Activated T-cell treated with anti-CD3 and anti-CD28 coated beads for 1 hour (primary cell): ENCODE data around the gene MPP1.
"Not testable (repeated sequence)": the region's sequence is repeated elsewhere in the genome, so short reads cannot be mapped to it uniquely, and the experiment has no call there.

Experiments used
- DNase-seq: peaks from one replicate; pipeline ENCODE4 v3.0.0-alpha.2; 2020; ENCODE audit warnings: low read depth

The MPP1 gene

GRCh38 chrX:154804957-154805695 is at the start of gene MPP1:
MPP1 (minus strand) TSS chrX:154805485; CDS start chrX:154805373, 112 bp downstream.
- DNase-seq = peak; percentile 63

DNA sequence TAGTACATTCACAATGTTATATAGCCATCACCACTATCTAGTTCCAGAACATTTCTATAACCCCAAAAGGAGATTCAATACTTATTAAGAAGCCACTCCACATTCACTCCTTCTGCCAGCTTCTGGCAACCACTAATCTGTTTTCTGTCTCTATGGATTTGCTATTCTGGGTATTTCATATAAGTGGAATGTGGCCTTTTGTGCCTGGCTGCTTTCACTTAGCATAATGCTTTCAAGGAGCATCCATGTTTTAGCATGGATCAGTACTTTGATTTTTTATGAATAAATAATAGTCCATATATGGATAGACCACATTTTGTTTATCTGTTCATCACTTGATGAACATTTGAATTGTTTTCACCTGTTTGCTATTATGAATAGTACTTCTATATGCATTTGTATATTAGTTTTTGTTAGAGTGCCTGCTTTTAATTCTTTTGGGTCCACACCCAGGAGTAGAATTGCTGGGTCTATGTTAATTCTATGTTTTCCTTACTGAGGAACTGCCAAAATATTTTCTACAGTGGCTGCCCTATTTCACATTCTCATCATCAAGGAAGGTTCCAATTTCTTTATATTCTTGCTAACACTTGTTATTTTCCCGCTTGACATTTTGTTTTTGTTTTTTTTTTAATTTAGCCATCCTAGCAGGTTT is 45.8 kb upstream of the MPP1 start:
- DNase-seq = no peak

- no peak for DNase-seq
These were observed 35.6 kb upstream of the MPP1 start for GRCh38 chrX:154840856-154841255.

GRCh38 chrX:154836163-154836562 is 30.9 kb upstream of the MPP1 start:
- DNase-seq = no peak

DNA sequence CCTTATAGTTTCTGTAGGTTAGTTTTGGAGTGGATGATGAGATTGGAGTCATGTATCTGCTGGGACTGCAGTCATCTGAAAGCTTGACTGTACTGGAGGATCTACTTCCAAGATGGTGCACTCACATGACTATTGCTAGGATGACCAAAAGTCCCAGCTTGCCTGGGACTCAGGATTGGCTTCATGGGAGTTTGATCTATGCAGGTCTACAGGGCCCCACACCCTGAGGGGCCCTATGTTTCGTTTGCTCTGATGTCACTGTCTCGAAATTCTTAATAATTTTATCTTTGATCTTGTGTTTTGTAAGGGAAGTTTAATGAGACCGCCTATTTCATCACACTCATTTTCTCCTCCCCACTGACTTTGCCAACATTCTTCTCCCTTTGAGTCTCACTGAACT is 29.3 kb upstream of the MPP1 start, which contains the start of gene SMIM9:
SMIM9 (minus strand) TSS at position 101 of the 400 bp plus-strand sequence. CDS start 3,806 bp downstream, outside the sequence.
- no peak for DNase-seq

DNA sequence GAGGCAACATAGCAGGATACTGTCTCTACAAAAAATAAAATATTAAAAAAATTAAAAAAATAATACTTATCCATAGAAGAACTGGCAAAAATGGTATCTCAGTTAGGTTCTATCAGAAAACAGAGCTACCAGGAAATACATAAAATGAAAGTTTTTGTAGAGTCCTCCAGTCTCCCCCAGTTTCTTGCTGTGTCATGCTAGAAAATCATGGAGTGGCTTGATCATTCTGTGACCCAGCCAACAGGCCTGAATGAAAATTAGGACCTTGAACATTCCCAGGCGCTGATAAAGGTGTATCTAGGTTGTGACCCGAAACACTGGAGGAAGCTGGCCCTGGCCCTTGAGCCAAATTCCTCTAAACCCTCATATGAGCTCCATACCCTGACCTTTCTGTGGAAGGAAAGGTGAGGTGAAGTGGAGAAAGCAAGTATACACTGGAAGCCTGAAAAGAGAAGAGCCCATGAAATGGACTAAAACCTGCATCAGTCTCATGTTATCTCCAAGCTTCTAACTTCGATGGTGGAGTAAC is 28.5 kb upstream of the MPP1 start:
- no peak for DNase-seq

GRCh38 chrX:154829926-154830442 is 24.7 kb upstream of the MPP1 start:
- DNase-seq = no peak

DNA sequence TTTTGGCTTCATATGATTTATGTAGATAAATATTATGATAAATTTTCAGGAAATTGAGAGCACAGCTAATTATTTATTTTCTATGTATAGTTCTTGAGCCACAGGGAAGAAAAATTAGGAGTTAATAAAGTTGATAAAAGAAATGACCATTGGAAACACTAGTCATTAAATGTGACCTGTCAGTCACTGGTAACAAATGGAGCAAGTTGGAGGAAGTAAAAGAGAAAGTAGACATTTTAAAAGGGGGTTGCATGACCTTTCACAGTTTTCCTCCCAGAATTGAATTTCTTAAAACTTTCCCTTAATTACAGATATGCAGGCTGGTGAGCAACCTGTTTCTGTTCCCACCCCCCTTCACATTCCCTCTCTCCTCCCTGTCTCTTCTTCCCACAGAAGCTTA is 23.8 kb upstream of the MPP1 start:
- no peak for DNase-seq

DNA sequence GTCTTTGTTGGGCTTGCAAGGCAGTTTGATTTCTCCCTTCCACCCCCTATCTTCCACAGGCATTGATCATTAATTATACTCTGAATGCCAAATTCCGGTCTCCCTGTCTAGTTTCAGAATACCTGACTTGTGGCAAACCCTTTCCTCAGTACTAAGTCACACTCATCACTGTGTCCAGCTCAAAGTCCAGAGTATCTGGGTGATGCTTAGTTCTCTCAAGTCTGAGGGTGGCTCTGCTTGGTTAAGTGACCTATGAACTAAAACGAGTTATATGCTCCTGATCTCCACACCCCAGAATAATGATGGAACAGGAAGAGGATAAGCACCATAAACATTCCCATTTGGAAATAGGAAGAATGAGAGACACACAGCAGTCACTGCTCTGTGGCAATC is 22.7 kb upstream of the MPP1 start:
- no peak for DNase-seq

GRCh38 chrX:154827194-154828015 is 22.1 kb upstream of the MPP1 start:
- DNase-seq = no peak

GRCh38 chrX:154825586-154825985 is 20.3 kb upstream of the MPP1 start:
- DNase-seq = not testable (repeated sequence)

DNA sequence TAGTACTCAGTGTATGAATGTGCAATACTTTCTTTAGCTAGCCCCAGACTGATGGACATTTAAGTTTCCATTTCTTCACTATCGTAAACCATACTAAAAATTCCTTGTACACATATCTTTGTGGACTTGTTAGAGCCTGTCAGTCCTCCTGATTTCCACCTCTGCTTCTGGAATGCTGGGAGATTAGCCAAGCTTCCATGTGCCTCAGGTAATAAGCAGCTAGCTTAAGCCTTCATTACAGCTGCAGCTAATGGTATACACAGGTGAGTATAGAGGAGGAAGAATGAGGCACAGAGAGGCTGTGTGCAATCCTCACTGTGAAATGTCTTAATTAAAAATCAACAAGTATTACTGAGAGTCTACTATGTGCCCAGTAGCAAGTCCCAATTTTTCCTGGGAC is 19.4 kb upstream of the MPP1 start:
- no peak for DNase-seq

DNA sequence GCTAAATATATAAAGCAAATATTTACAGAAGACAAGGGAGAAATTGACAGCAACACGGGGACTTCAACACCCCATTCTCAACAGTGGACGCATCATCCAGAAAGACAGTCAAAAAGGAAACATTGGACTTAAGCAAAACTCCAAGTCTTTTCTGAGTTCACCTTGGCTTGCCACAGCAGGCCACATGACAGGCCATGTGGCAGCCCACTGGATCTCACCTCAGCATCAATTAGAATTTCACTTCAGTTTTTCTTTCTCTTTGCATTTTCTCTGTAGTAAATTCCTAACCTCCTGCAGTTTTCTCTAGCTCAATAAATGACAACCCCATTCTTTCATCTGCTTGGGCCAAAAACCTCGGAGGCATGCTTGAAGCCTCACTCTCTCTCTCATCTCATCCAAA is 16.7 kb upstream of the MPP1 start:
- no peak for DNase-seq

DNA sequence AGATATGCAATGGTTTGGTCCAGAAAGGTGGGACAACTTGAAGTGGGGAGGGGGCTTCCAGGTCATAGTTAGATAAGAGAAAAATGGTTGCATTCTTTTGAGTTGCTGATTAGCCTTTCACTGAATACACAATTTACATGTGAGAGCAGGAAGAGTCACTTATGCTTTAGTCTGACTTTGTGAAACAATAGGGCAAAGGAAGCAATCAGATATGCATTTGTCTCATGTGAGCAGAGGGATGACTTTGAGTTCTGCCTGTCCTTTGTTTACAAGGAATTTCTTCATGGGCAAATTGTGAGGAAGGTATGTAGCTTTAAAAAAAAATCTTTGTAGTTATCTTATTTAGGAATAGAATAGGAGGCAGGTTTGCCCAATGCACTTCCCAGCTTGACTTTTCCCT is 16.2 kb upstream of the MPP1 start:
- DNase-seq = no peak

- DNase-seq = no peak
These were observed 14.6 kb upstream of the MPP1 start for GRCh38 chrX:154819771-154820341.

DNA sequence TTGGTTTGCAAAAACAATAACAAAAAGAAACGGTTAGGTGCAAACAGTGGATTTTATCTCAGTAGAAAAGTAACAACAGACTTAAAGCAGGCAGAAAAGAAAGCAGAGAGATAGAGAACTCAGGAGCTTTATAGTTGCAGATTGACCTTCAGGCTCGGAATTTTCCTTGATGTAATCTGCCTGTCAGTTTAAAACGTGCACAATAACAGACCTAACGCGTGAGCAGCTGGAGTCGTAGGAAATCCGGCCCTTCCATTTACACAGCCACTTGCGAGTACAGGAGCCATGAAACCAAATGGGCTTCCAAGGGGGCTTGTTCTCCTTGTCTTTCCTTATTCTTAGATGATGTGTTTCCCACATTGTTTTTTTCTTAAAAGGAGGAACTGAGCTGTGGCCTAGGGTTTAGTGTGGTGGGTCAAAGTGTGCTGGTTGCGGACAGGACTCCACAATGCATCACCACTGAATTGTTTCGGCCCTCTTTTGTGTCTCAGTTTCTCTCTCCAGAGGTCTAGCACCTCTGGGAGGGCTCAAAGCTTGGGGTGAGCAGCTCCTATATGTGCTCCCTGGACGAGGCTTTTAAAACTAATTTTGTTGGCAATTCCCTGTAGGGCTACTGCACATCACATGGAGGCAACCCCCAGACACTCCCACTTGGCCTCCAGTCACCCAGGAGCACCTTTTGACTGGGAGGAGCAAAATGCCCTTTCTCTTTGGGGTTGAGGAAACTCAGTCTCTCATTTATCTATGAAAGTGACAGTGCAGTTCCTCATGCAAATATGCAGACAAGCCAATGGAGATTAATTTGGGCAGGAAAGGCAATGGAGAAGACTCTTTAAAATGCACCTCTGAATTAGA is 13.9 kb upstream of the MPP1 start:
- no peak for DNase-seq

DNA sequence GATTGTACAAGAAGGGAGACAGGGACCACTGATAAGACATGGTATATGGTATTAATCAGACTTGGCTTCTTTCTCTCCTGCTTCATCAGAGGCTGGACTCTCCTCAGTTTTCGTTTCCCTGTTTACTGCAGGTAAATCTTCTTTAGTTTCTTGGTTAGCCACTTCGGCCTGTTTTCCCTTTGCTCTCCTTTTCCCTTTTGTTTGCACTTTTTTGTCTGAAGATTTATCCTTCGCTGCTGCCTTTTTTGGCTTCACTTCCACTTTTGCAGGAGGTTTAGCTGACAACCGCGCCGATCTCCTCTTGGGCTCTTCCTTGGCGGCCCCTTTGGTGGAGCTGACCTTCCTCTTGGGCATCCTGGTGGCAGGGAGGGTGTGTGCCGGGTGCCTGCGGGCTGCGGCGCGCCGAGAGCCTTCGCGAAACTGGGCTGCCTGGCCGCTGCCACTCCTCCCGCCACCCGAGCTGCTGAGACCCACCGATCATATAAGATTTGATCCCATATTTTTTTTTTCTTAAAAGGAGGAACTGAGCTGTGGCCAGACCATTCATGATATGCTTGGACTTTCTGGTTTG is 11.8 kb upstream of the MPP1 start:
- not testable (repeated sequence) for DNase-seq

DNA sequence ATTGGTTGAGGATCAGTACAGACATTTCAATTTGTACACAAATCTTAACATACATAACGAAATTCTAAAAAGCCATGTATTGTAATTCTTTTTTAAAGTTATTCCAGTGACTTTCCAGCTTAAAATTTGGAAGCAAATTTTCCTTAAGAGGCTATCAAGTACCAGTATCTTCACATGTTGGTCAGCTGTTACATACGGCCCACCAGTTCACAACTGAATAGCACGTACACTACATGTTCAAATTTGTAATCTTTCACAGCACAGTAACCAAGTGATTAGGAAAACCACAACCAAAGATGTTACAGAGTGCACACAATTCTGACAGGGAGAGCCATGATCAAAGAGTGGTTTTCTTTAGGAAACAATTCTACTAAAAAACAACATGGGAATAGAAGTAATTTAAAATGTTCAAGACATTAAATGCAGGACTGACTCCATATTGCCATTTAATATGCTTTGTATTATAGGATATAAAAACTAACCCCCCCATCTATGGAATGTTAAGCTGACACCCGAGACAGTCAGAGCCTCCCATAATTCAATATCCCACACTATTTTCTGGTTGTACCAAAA is 11.1 kb upstream of the MPP1 start:
- DNase-seq = not testable (repeated sequence)

DNA sequence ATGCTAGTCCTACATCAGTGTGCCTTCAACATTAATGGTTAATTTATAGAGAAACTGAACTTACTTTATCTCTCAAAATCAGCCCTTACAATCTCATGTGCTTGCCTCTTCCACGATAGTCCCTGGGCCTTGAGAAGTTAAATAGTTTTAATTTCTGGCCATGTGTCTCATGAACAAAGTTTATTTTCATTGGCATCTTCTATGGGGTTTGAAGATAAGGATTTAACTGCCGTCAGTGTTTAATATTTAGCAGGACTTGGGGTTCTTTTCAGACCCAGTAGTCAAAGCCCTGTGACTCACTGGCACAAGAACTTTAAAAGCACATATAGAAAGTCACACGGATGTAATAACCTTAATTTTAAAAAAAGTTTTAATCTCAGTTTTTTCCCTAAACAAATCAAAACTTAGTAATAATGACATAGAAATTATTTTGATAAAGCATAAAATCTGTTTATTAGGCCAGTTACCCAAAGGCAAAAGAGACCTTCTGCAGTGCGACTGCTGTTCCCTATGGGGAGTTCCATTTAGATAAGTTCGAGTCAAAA is 10.1 kb upstream of the MPP1 start:
- no peak for DNase-seq

GRCh38 chrX:154813801-154814200 is 8.5 kb upstream of the MPP1 start:
- DNase-seq = no peak
